GM12878 (cell line): ENCODE results near the gene AXDND1. TPM values are rescaled to one million over a fixed set of nuclear protein-coding genes. Genes with fewer than 3 reads are reported as not detected.

Source experiments
- ATAC-seq: fragments of 200-7000 bp; cut with Tn5 transposase; 3 replicates; pipeline ENCODE4 v1.9.1; 2020; ENCODE audit warnings: mild to moderate bottlenecking, moderate library complexity
- BruUV-seq: library from RNA; stranded (reverse); fragments of 400-500 nt; replicated peaks from 2 replicates; lab custom pipeline; 2021; lab: Mats Ljungman, UMichigan
- CTCF ChIA-PET: fragments of 300-600 bp; sonication (Branson Sonifier 250); formaldehyde crosslinking; extraction: SDS; loops from one replicate; lab custom pipeline; 2021; ENCODE audit warnings: inconsistent platforms; lab: Yijun Ruan, JAX
- POLR2A ChIA-PET: fragments of 350-600 bp; formaldehyde crosslinking; extraction: SDS; loops from one replicate; lab custom pipeline; 2021; ENCODE audit warnings: inconsistent platforms; lab: Charles Lee
- RAD21 ChIA-PET: fragments of 300-600 bp; sonication (Branson Sonifier 250); formaldehyde crosslinking; loops from one replicate; lab custom pipeline; 2023; ENCODE audit warnings: antibody characterized with exemption; ENCODE audit not compliant: unreplicated experiment; lab: Charles Lee
- SMC1A ChIA-PET: fragments of 300-600 bp; sonication (Branson Sonifier 250); formaldehyde crosslinking; loops from one replicate; lab custom pipeline; 2023; ENCODE audit not compliant: unreplicated experiment, uncharacterized antibody; lab: Charles Lee
- DNase-seq: peaks from one replicate; pipeline ENCODE4 v3.0.0-alpha.2; 2011; ENCODE audit warnings: low read depth, low spot score
- FAIRE-seq: peaks from 3 replicates; lab custom pipeline; 2011; peaks lifted over from hg19 to GRCh38; lab: Jason Lieb, UNC
- H2AFZ ChIP-seq: 2 replicates; pipeline ENCODE4 v1.6.0; 2011; ENCODE audit warnings: low read depth, low read length, control low read depth; ENCODE audit not compliant: control insufficient read depth
- H3K27ac ChIP-seq: 2 replicates; pipeline ENCODE4 v1.5.1; 2011; ENCODE audit warnings: control low read depth; ENCODE audit not compliant: control insufficient read depth, insufficient read depth
- H3K27me3 ChIP-seq, 2 experiments: replicated peaks in 1 of 2; 2 replicates each; pipeline versions ENCODE4 v1.6.0 to v1.6.1; 2011; ENCODE audit warnings: low read length in 1 of 2; ENCODE audit not compliant: control insufficient read depth in 2 of 2, insufficient read depth in 2 of 2
- H3K36me3 ChIP-seq, 2 experiments: 2 replicates each; pipeline ENCODE4 v1.5.1; 2011; ENCODE audit warnings: low read length in 1 of 2; ENCODE audit not compliant: control insufficient read depth in 2 of 2, insufficient read depth in 2 of 2
- H3K4me1 ChIP-seq: 2 replicates; pipeline ENCODE4 v1.6.1; 2011; ENCODE audit warnings: mild to moderate bottlenecking, low read length, moderate library complexity, mixed read lengths; ENCODE audit not compliant: control insufficient read depth, insufficient read depth
- H3K4me2 ChIP-seq: 2 replicates; pipeline ENCODE4 v1.6.0; 2011; ENCODE audit warnings: control low read depth; ENCODE audit not compliant: control insufficient read depth, insufficient read depth
- H3K4me3 ChIP-seq: fragments of 200-600 bp; sonication (generic); 2 replicates; pipeline ENCODE4 v1.5.1; 2016
- H3K79me2 ChIP-seq: 2 replicates; pipeline ENCODE4 v1.6.0; 2011; ENCODE audit warnings: low read length; ENCODE audit not compliant: control insufficient read depth, insufficient read depth
- H3K9ac ChIP-seq: 2 replicates; pipeline ENCODE4 v1.8.0; 2011; ENCODE audit warnings: low read length, control low read depth, mixed read lengths; ENCODE audit not compliant: control insufficient read depth, insufficient read depth
- H3K9me3 ChIP-seq: replicated peaks from 3 replicates; pipeline ENCODE4 v1.5.1; 2011; ENCODE audit warnings: mild to moderate bottlenecking, low read length; ENCODE audit not compliant: control insufficient read depth, insufficient read depth
- H4K20me1 ChIP-seq: 2 replicates; pipeline ENCODE4 v1.6.0; 2011; ENCODE audit not compliant: control insufficient read depth, insufficient read depth
- BCLAF1 ChIP-seq: fragments of 450-650 bp; IDR thresholded peaks from 2 replicates; pipeline ENCODE4 v1.6.1; 2017; ENCODE audit warnings: antibody characterized with exemption, mild to moderate bottlenecking, moderate library complexity
- BRCA1 ChIP-seq: IDR thresholded peaks from 2 replicates; pipeline ENCODE4 v1.6.1; 2011; ENCODE audit warnings: low read depth, low read length, improper control_type of control experiment
- CEBPB ChIP-seq, 2 experiments: fragments of 150-350 bp in 1 of 2; IDR thresholded peaks; 2 replicates each; pipeline ENCODE4 v1.6.1; 2012 to 2014; ENCODE audit warnings: low read depth in 2 of 2, low read length in 2 of 2, borderline replicate concordance in 1 of 2, inconsistent platforms in 1 of 2
- FOXM1 ChIP-seq: IDR thresholded peaks from 2 replicates; pipeline ENCODE4 v1.6.1; 2012; ENCODE audit warnings: low read depth, mild to moderate bottlenecking, inconsistent platforms, low read length, moderate library complexity
- HDGF ChIP-seq: fragments of 450-650 bp; IDR thresholded peaks from 2 replicates; pipeline ENCODE4 v1.6.1; 2016; ENCODE audit warnings: antibody characterized with exemption
- IKZF1 ChIP-seq: fragments of 450-650 bp; conservative IDR thresholded peaks from 2 replicates; pipeline ENCODE4 v1.6.1; 2017; ENCODE audit warnings: antibody characterized with exemption, mild to moderate bottlenecking
- IRF4 ChIP-seq: IDR thresholded peaks from 2 replicates; pipeline ENCODE4 v1.6.1; 2011; ENCODE audit warnings: low read depth, low read length
- IRF5 ChIP-seq: fragments of 450-650 bp; IDR thresholded peaks from 2 replicates; pipeline ENCODE4 v1.6.1; 2017; ENCODE audit warnings: borderline replicate concordance
- MTA3 ChIP-seq: IDR thresholded peaks from 2 replicates; pipeline ENCODE4 v1.6.1; 2012; ENCODE audit warnings: low read length, inconsistent platforms, borderline replicate concordance
- RFX5 ChIP-seq: IDR thresholded peaks from 2 replicates; pipeline ENCODE4 v1.6.1; 2011; ENCODE audit warnings: low read depth, low read length, improper control_type of control experiment
- SKIL ChIP-seq: fragments of 450-650 bp; IDR thresholded peaks from 2 replicates; pipeline ENCODE4 v1.6.1; 2017; ENCODE audit warnings: mild to moderate bottlenecking, low read depth, inconsistent platforms; ENCODE audit not compliant: poor library complexity, severe bottlenecking
- SMAD1 ChIP-seq: fragments of 450-650 bp; IDR thresholded peaks from 2 replicates; pipeline ENCODE4 v1.6.1; 2018; ENCODE audit warnings: mild to moderate bottlenecking, low read depth; ENCODE audit not compliant: partially characterized antibody
- SMAD5 ChIP-seq: IDR thresholded peaks from 2 replicates; pipeline ENCODE4 v1.6.1; 2016; ENCODE audit warnings: antibody characterized with exemption, low read depth
- SPI1 ChIP-seq: IDR thresholded peaks from 2 replicates; pipeline ENCODE4 v1.6.1; 2011; ENCODE audit warnings: low read depth, mild to moderate bottlenecking, low read length, moderate library complexity, borderline replicate concordance; ENCODE audit not compliant: insufficient read depth
- USF2 ChIP-seq: IDR thresholded peaks from 2 replicates; pipeline ENCODE4 v1.6.1; 2011; ENCODE audit warnings: low read depth, low read length, improper control_type of control experiment, borderline replicate concordance
- ZNF384 ChIP-seq: IDR thresholded peaks from 2 replicates; pipeline ENCODE4 v1.6.1; 2012; ENCODE audit warnings: low read depth, mild to moderate bottlenecking, low read length, improper control_type of control experiment, borderline replicate concordance
- WGBS: methylation state at CpG from one replicate; pipeline ENCODE4 v1.1.6; 2016; ENCODE audit warnings: low lambda C conversion rate; ENCODE audit not compliant: insufficient replicate concordance, insufficient coverage; ENCODE audit errors: missing lambda C conversion rate; 5-methylcytosine and 5-hydroxymethylcytosine counted together
- in situ Hi-C: fragments of 300-500 bp; cut with MboI; formaldehyde crosslinking; loops from 9 replicates; pipeline ENCODE4 v1.14.3; 2018; ENCODE audit warnings: mixed read lengths
- intact Hi-C: fragments of 100-400 bp; cut with micrococcal nuclease; formaldehyde crosslinking; loops from one replicate; pipeline ENCODE4 v1.14.2; 2022; ENCODE audit not compliant: unreplicated experiment
- polyA plus RNA-seq, 11 experiments: library from polyadenylated mRNA; depleted of rRNA in 4 of 11; unstranded in 6 of 11; stranded (reverse) in 5 of 11; fragments of >200 nt; fragmentation: Nextera tagmentation in 4 of 11; fragmentation: Illumina TruSeq in 1 of 11; extraction: Ambion mirVana in 4 of 11; extraction: Trizol in 1 of 11; gene quantifications; 1 replicate in 1 of 11; 2 replicates in 10 of 11; pipeline versions ENCODE4 v1.2.1 to v1.2.3, GENCODE V29; 2011 to 2016; ENCODE audit warnings: inconsistent platforms in 2 of 11, missing spikeins in 2 of 11, low read depth in 1 of 11
- total RNA-seq, 4 experiments: library from RNA; depleted of rRNA in 3 of 4; stranded (reverse); fragments of >200 nt in 3 of 4; fragmentation: Illumina TruSeq in 1 of 4; extraction: Trizol in 1 of 4; gene quantifications; 2 replicates each; pipeline versions ENCODE4 v1.2.1 to v1.2.3, GENCODE V29; 2013 to 2021

The AXDND1 gene
- total and polyA plus RNA-seq, 10 of the 15 experiments (the other 5 are each of a cell fraction or from before 2014, with no cell fraction given) = 0.12 to 0.84 (median 0.42) TPM

GRCh38 chr1:179337942-179338560, 27.7 kb upstream of the AXDND1 start:
- in situ Hi-C loops = no loop called here
- Histone ChIP-seq H3K4me1 (no peaks in the 10 kb centered on the region), H3K79me2 (no peaks in the 10 kb centered on the region), H3K27me3 (no peaks in the 10 kb centered on the region), H2AFZ (no peak overlapping the region), H4K20me1 (no peaks in the 10 kb centered on the region), H3K4me3 (no peak overlapping the region), H3K9me3 (no peaks in the 10 kb centered on the region), H3K36me3 (peaks cover 3 to 11% of the 10 kb centered on the region in 2 experiments; a peak in 3 of 4 replicates), H3K27ac (no peak overlapping the region), H3K9ac (no peak overlapping the region), H3K4me2 (no peak overlapping the region)
- ChIA-PET RAD21 (no interaction called here), SMC1A (no interaction called here), POLR2A (no interaction called here), CTCF (no interaction called here)
- 88% methylated on average over 5 of the region's 5 CpGs for WGBS
- ATAC-seq (no peak), FAIRE-seq (peak; percentile 47), DNase-seq (no peak)
- intact Hi-C loops = no loop called here
- TF ChIP-seq IRF4 = no peak
- TF ChIP-seq CEBPB (IDR thresholded peaks at IDR 0.05; ENCODE audit: borderline replicate concordance in 1 of 2, low read depth in 2 of 2, low read length in 2 of 2) = no peak
- no peak for TF ChIP-seq MTA3
- no peak for TF ChIP-seq ZNF384
- no peak for TF ChIP-seq HDGF
- no peak for TF ChIP-seq IRF5
- TF ChIP-seq SKIL = no peak
- TF ChIP-seq SPI1 = no peak
- TF ChIP-seq IKZF1 = no peak
- no peak for TF ChIP-seq RFX5
- TF ChIP-seq SMAD5 = no peak
- no peak for TF ChIP-seq USF2
- TF ChIP-seq SMAD1 = no peak
- no peak for TF ChIP-seq BRCA1
- no peak for TF ChIP-seq BCLAF1
- no peak for TF ChIP-seq FOXM1
- BruUV-seq = no TSS peak
